ENCODE measurements around the gene PTGER1. TPM values are rescaled to one million over a fixed set of nuclear protein-coding genes. Genes with fewer than 3 reads are reported as not detected.
A peak's percentile ranks its signal among the peaks of the same experiment; 100 is the strongest.

PTGER1 gene
- total and polyA plus RNA-seq, 2 of the 4 experiments (the other 2 are of a cell fraction), result 0.54 to 0.60 TPM

DNA sequence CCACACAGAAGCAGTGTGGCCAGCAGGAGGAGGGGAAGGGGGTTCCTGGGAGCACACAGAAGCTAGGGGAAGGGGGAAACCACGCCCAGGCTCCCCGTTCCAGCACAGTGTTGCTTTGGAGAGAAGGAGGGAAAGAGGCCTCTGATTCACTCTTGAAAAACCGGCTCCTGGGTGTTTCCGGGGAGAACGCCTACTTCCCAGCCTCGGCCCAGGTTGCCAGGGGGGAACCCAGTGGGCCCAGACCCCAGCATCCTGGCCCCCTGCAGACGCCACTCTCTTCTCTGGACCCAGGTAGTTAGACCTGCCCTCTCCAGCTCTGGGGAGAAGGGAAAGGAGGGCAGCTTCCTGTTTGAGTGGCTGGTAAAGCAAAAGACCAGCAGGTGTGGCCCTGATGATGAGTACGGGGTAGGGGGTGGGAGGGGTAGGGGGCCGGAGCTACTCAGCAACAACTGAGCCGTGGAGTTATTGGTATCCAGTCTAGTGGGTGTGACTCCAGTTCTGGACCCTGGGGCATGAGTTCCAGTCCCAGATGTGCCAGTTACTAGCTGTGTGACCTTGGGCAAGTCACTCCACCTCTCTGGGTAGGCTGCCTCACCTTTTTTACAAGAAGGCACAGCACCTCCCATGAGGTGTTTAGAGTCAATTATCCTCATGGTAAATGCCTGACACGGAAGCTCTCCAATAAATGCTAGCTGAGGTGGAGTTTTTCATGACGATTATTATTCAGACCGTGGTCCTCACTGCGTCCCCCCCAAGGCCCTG, 19.9 kb upstream of the PTGER1 start:
- dilution Hi-C loops (cut with HindIII; ENCODE audit: low sequenced_read_pairs, unreplicated experiment) (no loop called here), intact Hi-C loops (cut with micrococcal nuclease) (no loop called here), in situ Hi-C loops (cut with MboI; ENCODE audit: low sequenced_read_pairs) (no loop called here)
- Histone ChIP-seq H3K36me3 (ENCODE audit: control insufficient read depth, insufficient read depth, low read length) (peaks cover 11% of the 10 kb centered on the region), H3K18ac (ENCODE audit: low read depth, low read length) (no peak overlapping the region), H3K27me3 (ENCODE audit: control insufficient read depth, insufficient read depth, low read length) (no peaks in the 10 kb centered on the region), H2BK15ac (ENCODE audit: low read depth, low read length) (no peak overlapping the region), H3K14ac (replicated peaks; ENCODE audit: low read depth, low read length) (peak overlapping the region; percentile 93), H2AFZ (replicated peaks; ENCODE audit: low read length, poor library complexity) (peak overlapping the region; percentile 85), H3K4me1 (ENCODE audit: control insufficient read depth, insufficient read depth, low read length) (peaks cover 8% of the 10 kb centered on the region), H3K79me1 (ENCODE audit: low read depth in 1 of 2, low read length in 2 of 2) (peaks cover 20 to 38% of the 10 kb centered on the region in 2 experiments), H2AK9ac (replicated peaks; ENCODE audit: low read depth, low read length, poor library complexity) (peak overlapping the region; percentile 99), H4K20me1 (ENCODE audit: insufficient read depth, low read length) (peaks cover 24% of the 10 kb centered on the region), H3K56ac (ENCODE audit: extremely low read depth, insufficient read depth, low read length) (peak overlapping the region; percentile 68; the same call in 1 of the 2 replicates), H3K27ac (ENCODE audit: insufficient read depth, low read length) (peak overlapping the region; percentile 62), H3K9ac (ENCODE audit: low read depth, low read length) (peak overlapping the region; percentile 73), H2BK120ac (ENCODE audit: low read depth, low read length) (0 out of 2 replicates have a peak overlapping the region, but pooled peaks have one; percentile 38), H2AK5ac (ENCODE audit: low read depth, low read length) (peak overlapping the region; percentile 92), H3K4me2 (ENCODE audit: low read depth, low read length) (peak overlapping the region; percentile 99), H4K5ac (ENCODE audit: low read depth, low read length) (peak overlapping the region; percentile 78; the same call in 1 of the 2 replicates), H4K8ac (ENCODE audit: low read depth in 2 of 2, low read length in 2 of 2) (peak overlapping the region in 1 of 2 experiments; percentile 62; a peak in 2 of 4 replicates), H3K4me3 (ENCODE audit: insufficient read depth, low read depth, low read length) (peak overlapping the region; percentile 100), H4K91ac (ENCODE audit: insufficient read depth, low read depth, low read length) (peak overlapping the region; percentile 31), H3K9me1 (ENCODE audit: insufficient read depth, low read length) (peaks cover 11% of the 10 kb centered on the region), H3K23ac (ENCODE audit: low read depth, low read length) (peak overlapping the region; percentile 92), H3K9me3 (ENCODE audit: control insufficient read depth, insufficient read depth, low read length) (no peaks in the 10 kb centered on the region), H2BK20ac (ENCODE audit: low read depth, low read length) (no peak overlapping the region), H2BK5ac (ENCODE audit: low read depth, low read length, poor library complexity, severe bottlenecking) (peak overlapping the region; percentile 79), H3K4ac (ENCODE audit: low read depth, low read length) (peak overlapping the region; percentile 70)
- ATAC-seq (ENCODE audit: low read depth) (no peak), DNase-seq (no peak)
- WGBS, 2 experiments (ENCODE audit: extremely low coverage in 2 of 2, insufficient read length in 1 of 2), result 13% methylated on average over 6 of the region's 14 CpGs; no CpG with 5 or more reads in 1 of the 2 experiments
- ChIA-PET CTCF (no interaction called here), POLR2A (ENCODE audit: unreplicated experiment) (no interaction called here)
- no TSS peak for BruUV-seq (replicated peaks)
- TF ChIP-seq SMC3 (IDR thresholded peaks at IDR 0.05; ENCODE audit: low read depth, low read length), result no peak
- TF ChIP-seq, protein P1, sequence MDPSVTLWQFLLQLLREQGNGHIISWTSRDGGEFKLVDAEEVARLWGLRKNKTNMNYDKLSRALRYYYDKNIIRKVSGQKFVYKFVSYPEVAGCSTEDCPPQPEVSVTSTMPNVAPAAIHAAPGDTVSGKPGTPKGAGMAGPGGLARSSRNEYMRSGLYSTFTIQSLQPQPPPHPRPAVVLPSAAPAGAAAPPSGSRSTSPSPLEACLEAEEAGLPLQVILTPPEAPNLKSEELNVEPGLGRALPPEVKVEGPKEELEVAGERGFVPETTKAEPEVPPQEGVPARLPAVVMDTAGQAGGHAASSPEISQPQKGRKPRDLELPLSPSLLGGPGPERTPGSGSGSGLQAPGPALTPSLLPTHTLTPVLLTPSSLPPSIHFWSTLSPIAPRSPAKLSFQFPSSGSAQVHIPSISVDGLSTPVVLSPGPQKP (IDR thresholded peaks at IDR 0.05; ENCODE audit: borderline replicate concordance, low read depth, low read length), result no peak
- TF ChIP-seq, protein P2, sequence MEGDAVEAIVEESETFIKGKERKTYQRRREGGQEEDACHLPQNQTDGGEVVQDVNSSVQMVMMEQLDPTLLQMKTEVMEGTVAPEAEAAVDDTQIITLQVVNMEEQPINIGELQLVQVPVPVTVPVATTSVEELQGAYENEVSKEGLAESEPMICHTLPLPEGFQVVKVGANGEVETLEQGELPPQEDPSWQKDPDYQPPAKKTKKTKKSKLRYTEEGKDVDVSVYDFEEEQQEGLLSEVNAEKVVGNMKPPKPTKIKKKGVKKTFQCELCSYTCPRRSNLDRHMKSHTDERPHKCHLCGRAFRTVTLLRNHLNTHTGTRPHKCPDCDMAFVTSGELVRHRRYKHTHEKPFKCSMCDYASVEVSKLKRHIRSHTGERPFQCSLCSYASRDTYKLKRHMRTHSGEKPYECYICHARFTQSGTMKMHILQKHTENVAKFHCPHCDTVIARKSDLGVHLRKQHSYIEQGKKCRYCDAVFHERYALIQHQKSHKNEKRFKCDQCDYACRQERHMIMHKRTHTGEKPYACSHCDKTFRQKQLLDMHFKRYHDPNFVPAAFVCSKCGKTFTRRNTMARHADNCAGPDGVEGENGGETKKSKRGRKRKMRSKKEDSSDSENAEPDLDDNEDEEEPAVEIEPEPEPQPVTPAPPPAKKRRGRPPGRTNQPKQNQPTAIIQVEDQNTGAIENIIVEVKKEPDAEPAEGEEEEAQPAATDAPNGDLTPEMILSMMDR (conservative IDR thresholded peaks at IDR 0.05; ENCODE audit: low read depth, low read length), result no peak
- TF ChIP-seq, protein P3, sequence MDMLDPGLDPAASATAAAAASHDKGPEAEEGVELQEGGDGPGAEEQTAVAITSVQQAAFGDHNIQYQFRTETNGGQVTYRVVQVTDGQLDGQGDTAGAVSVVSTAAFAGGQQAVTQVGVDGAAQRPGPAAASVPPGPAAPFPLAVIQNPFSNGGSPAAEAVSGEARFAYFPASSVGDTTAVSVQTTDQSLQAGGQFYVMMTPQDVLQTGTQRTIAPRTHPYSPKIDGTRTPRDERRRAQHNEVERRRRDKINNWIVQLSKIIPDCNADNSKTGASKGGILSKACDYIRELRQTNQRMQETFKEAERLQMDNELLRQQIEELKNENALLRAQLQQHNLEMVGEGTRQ (IDR thresholded peaks at IDR 0.05; ENCODE audit: low read depth, low read length), result no peak
- TF ChIP-seq MAFK (IDR thresholded peaks at IDR 0.05; ENCODE audit: low read depth, low read length), result no peak
- no peak for TF ChIP-seq MAZ (IDR thresholded peaks at IDR 0.05; ENCODE audit: borderline replicate concordance, low read depth, low read length)
- TF ChIP-seq POLR2A (IDR thresholded peaks at IDR 0.05; ENCODE audit: low read depth, low read length), result no peak
- no peak for TF ChIP-seq CEBPB (IDR thresholded peaks at IDR 0.05; ENCODE audit: low read depth, low read length)
- no peak for TF ChIP-seq RFX5 (IDR thresholded peaks at IDR 0.05; ENCODE audit: low read depth, low read length)
- TF ChIP-seq MXI1 (IDR thresholded peaks at IDR 0.05; ENCODE audit: borderline replicate concordance, low read depth, low read length), result no peak
- TF ChIP-seq RCOR1 (IDR thresholded peaks at IDR 0.05; ENCODE audit: insufficient replicate concordance, low read length), result no peak
- no peak for TF ChIP-seq RAD21 (IDR thresholded peaks at IDR 0.05; ENCODE audit: low read length)
- TF ChIP-seq NFE2L2 (IDR thresholded peaks at IDR 0.05; ENCODE audit: low read depth, low read length), result no peak
- no peak for TF ChIP-seq CHD1 (IDR thresholded peaks at IDR 0.05; ENCODE audit: low read depth, low read length)
- no peak for TF ChIP-seq BHLHE40 (IDR thresholded peaks at IDR 0.05; ENCODE audit: low read depth, low read length)
